Panc1 (cell line): ENCODE results near the gene ITPR3. TPM values are rescaled to one million over a fixed set of nuclear protein-coding genes. Genes with fewer than 3 reads are reported as not detected.

Source experiments
- ATAC-seq: fragments of 200-7000 bp; cut with Tn5 transposase; 2 replicates; pipeline ENCODE4 v1.9.1; 2020; ENCODE audit warnings: mild to moderate bottlenecking, moderate library complexity
- BruUV-seq: library from RNA; stranded (reverse); fragments of 400-500 nt; replicated peaks from 2 replicates; lab custom pipeline; 2021; lab: Mats Ljungman, UMichigan
- CTCF ChIA-PET: fragments of 300-600 bp; sonication (Branson Sonifier 250); formaldehyde crosslinking; loops from one replicate; lab custom pipeline; 2022; ENCODE audit warnings: antibody characterized with exemption; lab: Charles Lee
- POLR2A ChIA-PET: fragments of 300-600 bp; sonication (Branson Sonifier 250); formaldehyde crosslinking; loops from one replicate; lab custom pipeline; 2022; ENCODE audit warnings: antibody characterized with exemption; lab: Charles Lee
- DNase-seq: peaks from one replicate; pipeline ENCODE4 v3.0.0-alpha.2; 2010; ENCODE audit warnings: low read depth, low spot score
- H3K27ac ChIP-seq: 2 replicates; pipeline ENCODE4 v1.5.1; 2011; ENCODE audit warnings: mild to moderate bottlenecking, low read length, inconsistent platforms
- H3K27me3 ChIP-seq: fragments of 200-500 bp; sonication (Bioruptor generic); 2 replicates; pipeline ENCODE4 v1.6.0; 2014; ENCODE audit warnings: low read length, inconsistent platforms; ENCODE audit not compliant: control insufficient read depth, insufficient read depth
- H3K36me3 ChIP-seq: fragments of 200-500 bp; sonication (Bioruptor generic); 2 replicates; pipeline ENCODE4 v1.5.1; 2014; ENCODE audit warnings: inconsistent platforms, mild to moderate bottlenecking, low read length, moderate library complexity; ENCODE audit not compliant: control insufficient read depth, insufficient read depth
- H3K4me1 ChIP-seq: 2 replicates; pipeline ENCODE4 v1.5.1; 2011; ENCODE audit warnings: inconsistent platforms, mild to moderate bottlenecking, low read length, moderate library complexity; ENCODE audit not compliant: control insufficient read depth, insufficient read depth
- H3K4me3 ChIP-seq, 2 experiments: 2 replicates each; pipeline ENCODE4 v1.5.1; 2011 to 2012; ENCODE audit warnings: low read depth in 2 of 2, low read length in 2 of 2, mild to moderate bottlenecking in 2 of 2, inconsistent platforms in 1 of 2, moderate library complexity in 1 of 2
- H3K9me3 ChIP-seq: fragments of 200-500 bp; sonication (Bioruptor generic); 2 replicates; pipeline ENCODE4 v1.5.1; 2014; ENCODE audit warnings: low read depth, mild to moderate bottlenecking, inconsistent platforms, low read length, moderate library complexity; ENCODE audit not compliant: control insufficient read depth, insufficient read depth
- POLR2AphosphoS5 ChIP-seq: IDR thresholded peaks from 2 replicates; pipeline ENCODE4 v1.6.1; 2012; ENCODE audit warnings: mild to moderate bottlenecking, low read depth, low read length, moderate library complexity
- REST ChIP-seq, 2 experiments: IDR thresholded peaks; 2 replicates each; pipeline ENCODE4 v1.6.1; 2011 to 2012; ENCODE audit warnings: low read depth in 2 of 2, control low read depth in 1 of 2, low read length in 1 of 2, mild to moderate bottlenecking in 1 of 2, moderate library complexity in 1 of 2; ENCODE audit not compliant: insufficient read depth in 1 of 2
- SIN3A ChIP-seq: IDR thresholded peaks from 2 replicates; pipeline ENCODE4 v1.6.1; 2012; ENCODE audit warnings: low read depth, mild to moderate bottlenecking, low read length, moderate library complexity, borderline replicate concordance; ENCODE audit not compliant: insufficient read depth
- TCF7L2 ChIP-seq: IDR thresholded peaks from 2 replicates; pipeline ENCODE4 v1.6.1; 2011; ENCODE audit warnings: mild to moderate bottlenecking, low read depth, low read length, inconsistent platforms
- in situ Hi-C: cut with HindIII; loops from 2 replicates; pipeline ENCODE4 v1.10.0; 2016; ENCODE audit warnings: low sequenced_read_pairs, low pct_unique_long_range_greater_than_20kb
- intact Hi-C: fragments of 100-400 bp; cut with micrococcal nuclease; formaldehyde crosslinking; loops from one replicate; pipeline ENCODE4 v1.10.0; 2022; ENCODE audit not compliant: unreplicated experiment
- total RNA-seq: library from RNA; stranded (reverse); gene quantifications from one replicate; pipeline ENCODE4 v1.2.1, GENCODE V29; 2021; ENCODE audit not compliant: unreplicated experiment
- TF ChIP-seq, protein P1 (sequence below): fragments of 450-650 bp; IDR thresholded peaks from 2 replicates; pipeline ENCODE4 v1.5.1; 2017; ENCODE audit warnings: mild to moderate bottlenecking

ITPR3 gene
- total RNA-seq, 1 experiment from 2014 or later, result 65.8 TPM

DNA sequence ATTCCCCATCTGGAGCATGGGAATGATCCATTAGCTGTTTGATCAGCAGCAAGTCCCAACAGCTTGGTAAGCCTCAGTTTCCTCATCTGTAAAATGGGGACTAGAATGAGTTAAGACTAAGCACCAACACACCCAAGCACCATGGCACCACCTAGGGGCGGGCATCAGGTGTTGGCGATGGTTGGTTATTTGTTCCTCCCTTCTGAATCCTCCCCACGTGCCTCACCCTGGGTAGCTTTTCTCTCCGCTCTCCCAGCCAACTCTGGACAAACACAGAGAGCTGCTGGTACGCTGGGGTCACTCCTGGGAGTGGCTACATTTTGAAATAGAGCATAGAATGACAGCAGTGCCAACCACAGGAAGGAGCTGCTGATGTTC, 13.3 kb upstream of the ITPR3 start:
- H3K36me3 ChIP-seq, result no peaks in the 10 kb centered on the region
- ChIA-PET POLR2A (interaction anchor here (0.5 to 0.6 kb wide), 2 partner anchors 181 to 528 kb away, joined by 4 read pairs; no protein-coding TSS in a partner anchor), CTCF (interaction anchor here (0.6 to 2.1 kb wide), 3 partner anchors 18 to 541 kb away, joined by 3 to 13 read pairs (median 4); no protein-coding TSS in a partner anchor)
- H3K27me3 ChIP-seq, result no peaks in the 10 kb centered on the region
- ATAC-seq (peak; percentile 60), DNase-seq (no peak)
- no peaks in the 10 kb centered on the region for H3K9me3 ChIP-seq
- intact Hi-C loops (no loop called here), in situ Hi-C loops (no loop called here)
- no peak overlapping the region for H3K4me3 ChIP-seq
- H3K27ac ChIP-seq, result peak overlapping the region; percentile 30; the same call in 1 of the 2 replicates
- peaks cover 27% of the 10 kb centered on the region for H3K4me1 ChIP-seq
- BruUV-seq, result no TSS peak
- TF ChIP-seq POLR2AphosphoS5, result no peak
- no peak for TF ChIP-seq TCF7L2
- TF ChIP-seq REST (IDR thresholded peaks at IDR 0.05; ENCODE audit: insufficient read depth in 1 of 2, low read depth in 2 of 2, low read length in 1 of 2), result no peak
- TF ChIP-seq SIN3A, result no peak
- TF ChIP-seq, protein P1, sequence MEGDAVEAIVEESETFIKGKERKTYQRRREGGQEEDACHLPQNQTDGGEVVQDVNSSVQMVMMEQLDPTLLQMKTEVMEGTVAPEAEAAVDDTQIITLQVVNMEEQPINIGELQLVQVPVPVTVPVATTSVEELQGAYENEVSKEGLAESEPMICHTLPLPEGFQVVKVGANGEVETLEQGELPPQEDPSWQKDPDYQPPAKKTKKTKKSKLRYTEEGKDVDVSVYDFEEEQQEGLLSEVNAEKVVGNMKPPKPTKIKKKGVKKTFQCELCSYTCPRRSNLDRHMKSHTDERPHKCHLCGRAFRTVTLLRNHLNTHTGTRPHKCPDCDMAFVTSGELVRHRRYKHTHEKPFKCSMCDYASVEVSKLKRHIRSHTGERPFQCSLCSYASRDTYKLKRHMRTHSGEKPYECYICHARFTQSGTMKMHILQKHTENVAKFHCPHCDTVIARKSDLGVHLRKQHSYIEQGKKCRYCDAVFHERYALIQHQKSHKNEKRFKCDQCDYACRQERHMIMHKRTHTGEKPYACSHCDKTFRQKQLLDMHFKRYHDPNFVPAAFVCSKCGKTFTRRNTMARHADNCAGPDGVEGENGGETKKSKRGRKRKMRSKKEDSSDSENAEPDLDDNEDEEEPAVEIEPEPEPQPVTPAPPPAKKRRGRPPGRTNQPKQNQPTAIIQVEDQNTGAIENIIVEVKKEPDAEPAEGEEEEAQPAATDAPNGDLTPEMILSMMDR, result no peak; the same call in 1 of the 2 replicates

GRCh38 chr6:33609019-33609418, 12.1 kb upstream of the ITPR3 start:
- BruUV-seq, result no TSS peak
- DNase-seq (no peak), ATAC-seq (no peak)
- no peaks in the 10 kb centered on the region for H3K9me3 ChIP-seq
- in situ Hi-C loops, result no loop called here
- ChIA-PET POLR2A (no interaction called here), CTCF (no interaction called here)
- intact Hi-C loops, result no loop called here
- H3K4me3 ChIP-seq, result no peak overlapping the region
- TF ChIP-seq TCF7L2 (no peak), POLR2AphosphoS5 (no peak), SIN3A (no peak), REST (IDR thresholded peaks at IDR 0.05; ENCODE audit: insufficient read depth in 1 of 2, low read depth in 2 of 2, low read length in 1 of 2) (no peak)
- TF ChIP-seq, protein P1, result no peak
- H3K27ac ChIP-seq, result peak overlapping the region; percentile 60
- H3K27me3 ChIP-seq, result no peaks in the 10 kb centered on the region
- peaks cover 32% of the 10 kb centered on the region for H3K4me1 ChIP-seq
- no peaks in the 10 kb centered on the region for H3K36me3 ChIP-seq
